ENCODE results near the gene RGS5.

Gene RGS5

DNA sequence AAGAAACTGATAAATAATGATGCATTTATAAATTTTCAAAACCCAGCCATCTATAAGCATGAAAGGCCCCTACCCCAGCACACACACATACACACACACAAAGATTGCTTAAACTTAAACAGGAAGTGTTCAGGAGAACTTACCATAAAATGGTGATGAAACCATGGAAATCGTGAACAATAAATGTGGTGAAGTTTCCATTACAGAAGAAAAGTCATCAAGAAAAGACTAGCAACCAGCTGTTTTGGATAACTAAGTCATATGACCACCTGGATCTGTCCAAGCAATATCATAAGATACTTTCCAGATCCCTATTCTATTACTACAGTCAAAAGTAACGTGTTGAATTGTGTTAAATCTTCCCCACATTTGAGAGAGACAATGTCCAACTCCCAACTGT, 24.1 kb downstream of the RGS5 start:
- DNase-seq: no peak

DNA sequence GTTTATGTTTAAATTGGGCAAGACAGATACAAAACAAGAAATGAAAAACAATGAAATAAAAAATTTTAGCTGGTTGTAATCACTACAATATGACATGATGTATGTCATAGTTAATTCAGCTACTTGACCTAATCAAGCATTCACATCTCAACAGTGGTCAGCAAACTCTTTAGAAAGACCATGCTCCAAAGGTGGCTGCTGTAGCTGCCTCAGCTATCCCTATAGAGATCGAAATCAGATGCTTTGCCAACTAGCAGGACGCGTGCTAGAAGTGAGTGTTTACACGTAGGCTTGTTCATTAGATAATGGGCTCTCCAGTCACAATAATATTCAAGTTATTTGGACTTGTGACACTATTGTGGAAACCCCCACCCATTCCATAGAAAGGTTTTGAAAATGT, 25.9 kb downstream of the RGS5 start:
- no peak for DNase-seq

DNA sequence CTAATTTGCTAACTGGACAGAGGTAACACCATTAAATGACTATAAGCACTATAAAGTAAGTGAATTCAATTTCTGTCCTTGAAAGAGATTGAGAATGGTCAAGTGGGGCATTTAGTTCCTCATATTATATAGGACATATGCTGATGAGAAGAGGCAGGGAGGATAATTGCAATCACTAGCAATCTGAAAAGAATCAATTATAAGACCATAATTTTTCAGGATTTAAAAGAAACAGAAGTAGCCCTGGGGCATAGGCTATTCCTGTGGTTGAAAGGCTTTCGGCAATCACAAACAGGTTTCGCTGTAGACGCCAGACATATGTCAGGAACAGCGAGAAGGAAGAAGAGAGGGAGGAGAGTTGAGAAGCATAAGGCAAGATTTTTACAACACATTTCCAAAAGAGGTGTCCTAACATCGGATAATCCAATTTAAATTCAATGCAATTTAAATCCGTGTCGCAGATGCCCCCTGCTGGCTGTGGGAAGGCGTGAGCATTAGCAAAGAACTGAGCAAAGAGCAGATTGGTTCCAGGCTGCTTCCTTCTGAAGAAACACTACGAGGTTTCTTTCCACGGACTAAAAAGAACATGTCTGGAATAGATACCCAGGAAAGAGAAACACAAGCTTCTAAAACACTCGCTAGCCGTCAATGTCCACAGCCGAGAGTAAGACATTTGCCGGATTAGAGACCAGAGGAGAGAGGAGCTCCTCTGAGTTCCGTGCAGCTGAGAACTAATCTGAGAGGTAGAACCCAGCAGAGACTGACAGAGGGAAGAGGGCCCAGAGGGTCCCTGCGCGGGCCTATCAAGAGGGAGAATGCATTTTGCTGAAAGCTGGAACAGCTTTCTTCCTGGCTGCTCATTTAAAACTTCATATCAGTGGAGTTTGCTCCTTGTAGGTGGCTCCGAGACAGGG, 27.9 kb downstream of the RGS5 start:
- peak; percentile 42 for DNase-seq

DNA sequence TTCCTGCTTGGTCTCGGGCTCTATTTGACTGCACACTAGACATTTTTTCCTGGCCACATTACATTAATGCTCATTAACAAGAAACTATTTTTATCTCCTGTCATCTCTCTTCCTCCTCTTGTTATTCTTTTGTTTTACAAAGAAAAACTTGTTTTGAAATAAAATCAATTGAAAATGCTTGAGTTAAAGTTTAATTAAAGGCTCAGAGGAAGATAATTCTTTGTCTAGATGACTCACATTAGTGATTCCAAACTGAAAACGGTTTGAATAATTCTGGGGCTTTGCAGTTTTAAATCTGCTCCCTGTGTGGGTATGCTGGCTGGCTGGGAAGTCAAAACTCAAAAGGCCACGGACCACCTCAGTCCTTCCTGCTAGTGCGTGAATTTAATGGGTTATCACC, 29.6 kb downstream of the RGS5 start:
- DNase-seq: no peak

DNA sequence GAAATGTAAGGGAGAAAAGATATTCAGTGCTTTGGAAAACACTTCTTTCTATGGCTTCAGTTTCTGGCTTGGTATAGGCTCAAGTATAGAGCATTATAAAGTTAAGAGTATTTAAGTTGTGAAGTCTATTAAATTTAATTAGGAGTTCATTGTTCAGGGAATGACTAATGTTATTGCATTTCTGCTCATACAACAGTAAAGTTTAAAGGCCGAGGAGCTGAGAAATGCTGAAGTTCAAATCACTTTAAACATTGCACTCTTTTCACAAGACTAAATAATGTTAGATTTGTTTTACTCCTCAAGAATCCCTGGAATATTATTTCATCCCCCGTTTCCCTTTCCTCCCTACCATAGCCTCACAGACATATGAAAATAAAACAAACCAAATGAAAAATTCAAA, 30.1 kb downstream of the RGS5 start:
- no peak for DNase-seq

DNA sequence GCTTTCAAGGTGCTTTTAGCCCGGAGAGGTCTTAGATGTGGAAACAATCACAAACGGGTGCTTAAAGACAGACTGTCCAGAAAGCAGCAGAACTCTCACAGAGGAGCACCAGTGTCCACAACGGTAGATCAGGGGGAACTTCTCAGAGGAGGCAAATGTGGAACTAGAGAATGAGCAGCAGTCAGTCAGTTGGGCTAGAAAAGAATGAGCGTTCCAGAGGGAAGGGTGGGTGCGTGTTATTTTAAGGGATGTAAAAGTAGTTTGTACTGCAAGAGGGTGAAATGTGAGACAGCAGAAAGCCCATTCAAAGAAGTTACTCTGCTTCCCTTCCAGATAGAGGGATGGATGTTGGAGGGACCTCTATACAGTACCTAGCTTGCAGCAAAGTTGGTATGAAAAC, 30.9 kb downstream of the RGS5 start:
- DNase-seq: no peak

DNA sequence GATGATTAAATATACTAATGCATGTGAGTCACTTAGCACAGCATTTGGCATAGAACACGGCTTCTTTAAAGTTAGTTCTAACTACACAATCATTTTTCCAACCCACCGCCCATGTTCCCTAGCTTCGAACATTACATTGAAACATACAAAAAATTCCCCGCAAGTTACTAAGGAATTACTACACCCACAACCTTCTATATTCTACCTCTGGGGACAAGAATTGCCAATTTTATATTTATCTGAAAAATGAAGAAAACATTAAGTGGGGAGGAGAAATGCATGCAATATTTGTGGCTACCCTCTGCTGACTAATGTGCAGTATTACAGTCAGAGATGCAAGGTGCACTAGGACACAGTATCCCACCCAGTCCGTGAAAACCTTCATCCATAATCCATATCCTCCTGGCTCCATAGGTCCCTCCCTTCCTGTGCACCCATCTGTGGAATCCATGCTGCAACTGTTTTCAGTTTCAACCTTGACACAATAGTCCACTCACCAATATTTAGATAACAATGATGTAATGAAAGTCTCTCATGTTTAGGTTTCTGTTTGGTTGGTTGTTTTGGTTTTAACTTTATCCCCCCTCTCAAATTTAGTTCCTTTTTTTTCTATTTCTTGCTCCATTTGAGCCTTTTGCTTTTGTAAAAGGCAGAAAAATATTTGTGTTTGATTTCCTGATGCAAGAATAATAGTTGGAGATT, 31.6 kb downstream of the RGS5 start:
- no peak for DNase-seq

DNA sequence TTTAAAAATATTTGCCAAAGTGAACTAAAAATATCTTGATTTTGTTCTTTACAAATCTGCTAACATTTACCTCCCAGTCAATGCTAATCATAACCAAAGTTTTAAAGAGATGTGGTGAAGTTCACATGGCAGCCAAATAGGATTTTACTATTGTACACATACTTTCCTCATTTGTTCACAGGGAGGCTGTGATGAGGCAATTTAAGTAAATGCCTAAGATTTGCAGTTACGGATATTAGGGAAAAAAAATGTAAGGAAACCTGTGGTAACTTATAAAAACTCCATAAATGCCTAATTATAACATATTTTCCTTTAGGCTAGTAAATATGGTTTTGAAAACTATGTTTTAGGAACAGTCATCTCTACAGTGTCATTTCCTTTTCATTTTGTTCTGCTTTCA, 32.4 kb downstream of the RGS5 start:
- DNase-seq: no peak

DNA sequence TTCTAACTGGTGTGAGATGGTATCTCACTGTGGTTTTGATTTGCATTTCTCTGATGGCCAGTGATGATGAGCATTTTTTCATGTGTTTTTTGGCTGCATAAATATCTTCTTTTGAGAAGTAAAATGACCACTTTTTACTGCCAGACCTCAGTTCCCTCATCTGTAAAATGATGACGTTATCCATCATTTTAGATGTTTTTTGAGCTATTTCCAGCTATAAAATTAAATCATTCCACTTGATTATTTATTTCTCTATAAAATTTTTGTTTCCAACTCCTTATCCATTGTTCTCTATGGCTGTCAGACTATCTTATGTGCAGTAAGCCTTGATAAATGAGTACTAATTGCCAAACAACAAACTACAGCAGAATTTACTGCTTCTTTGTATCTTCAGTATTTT, 33.2 kb downstream of the RGS5 start:
- no peak for DNase-seq

DNA sequence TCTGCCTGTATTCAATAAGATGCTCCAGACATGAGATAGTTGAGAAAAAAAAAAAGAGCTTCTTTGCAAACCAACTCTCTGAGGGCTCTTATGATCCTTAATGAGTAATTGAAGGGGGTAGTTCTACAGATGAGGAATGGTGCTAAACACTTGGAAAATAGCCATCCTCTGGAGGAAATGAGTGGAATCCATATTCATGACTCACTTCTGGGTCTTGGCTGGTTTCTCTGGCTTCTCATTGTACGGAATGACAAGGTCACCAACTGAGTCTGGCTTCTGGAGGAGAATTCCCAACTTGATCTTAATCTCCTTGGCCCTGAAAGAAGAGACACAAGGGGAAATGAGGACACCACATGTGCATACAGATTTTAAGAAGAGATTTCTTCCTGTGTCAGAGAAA, 34.7 kb downstream of the RGS5 start:
- peak; percentile 20 for DNase-seq

DNA sequence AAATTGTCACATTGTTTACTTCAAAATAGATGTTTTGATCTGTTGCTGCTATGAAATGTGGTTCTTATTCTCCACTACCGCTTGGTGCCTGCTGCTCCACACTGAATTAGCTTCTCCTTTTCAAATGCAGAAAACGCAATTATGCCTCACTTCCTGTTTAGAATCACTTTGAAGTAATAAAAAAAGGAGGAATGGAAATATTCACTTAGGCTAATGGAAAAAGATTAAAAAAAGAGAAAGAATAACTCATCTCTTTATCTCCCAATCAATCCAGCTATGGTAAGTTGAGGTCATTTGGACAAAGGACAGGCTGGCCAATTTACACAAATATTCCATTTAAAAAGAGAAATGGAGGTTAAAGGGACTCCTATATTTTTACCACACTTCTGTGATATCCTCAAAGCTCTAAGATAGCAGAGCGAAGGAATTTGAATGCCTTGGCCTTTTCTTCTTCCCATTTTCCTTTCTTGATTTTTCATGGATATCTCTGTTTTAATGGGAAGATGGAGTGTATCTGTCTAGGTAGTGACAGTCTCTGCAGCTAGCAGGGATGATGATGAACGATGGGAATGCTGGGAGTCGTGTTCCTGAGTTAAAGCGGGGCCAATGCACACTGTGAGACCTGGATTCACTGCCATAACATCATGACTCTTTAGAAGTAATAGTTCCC, 35.7 kb downstream of the RGS5 start:
- no peak for DNase-seq

DNA sequence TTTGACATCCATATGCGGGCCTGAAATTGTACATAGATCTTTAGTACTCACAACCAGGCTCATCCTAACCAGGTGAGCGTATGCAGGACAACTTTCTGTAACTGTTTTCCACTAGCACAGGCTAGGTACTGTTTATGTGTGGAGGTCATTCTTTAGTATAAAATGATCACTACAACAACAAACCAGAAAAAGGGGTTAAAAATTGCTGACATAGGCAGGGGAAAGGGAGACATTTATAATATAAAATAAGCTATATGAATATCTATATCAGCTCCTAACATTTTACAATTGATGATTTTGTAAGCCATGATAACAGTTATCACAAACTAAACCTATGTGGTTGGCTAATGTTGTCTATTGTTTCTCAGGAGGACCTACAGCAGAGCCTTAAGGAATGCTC, 37.6 kb downstream of the RGS5 start:
- no peak for DNase-seq

DNA sequence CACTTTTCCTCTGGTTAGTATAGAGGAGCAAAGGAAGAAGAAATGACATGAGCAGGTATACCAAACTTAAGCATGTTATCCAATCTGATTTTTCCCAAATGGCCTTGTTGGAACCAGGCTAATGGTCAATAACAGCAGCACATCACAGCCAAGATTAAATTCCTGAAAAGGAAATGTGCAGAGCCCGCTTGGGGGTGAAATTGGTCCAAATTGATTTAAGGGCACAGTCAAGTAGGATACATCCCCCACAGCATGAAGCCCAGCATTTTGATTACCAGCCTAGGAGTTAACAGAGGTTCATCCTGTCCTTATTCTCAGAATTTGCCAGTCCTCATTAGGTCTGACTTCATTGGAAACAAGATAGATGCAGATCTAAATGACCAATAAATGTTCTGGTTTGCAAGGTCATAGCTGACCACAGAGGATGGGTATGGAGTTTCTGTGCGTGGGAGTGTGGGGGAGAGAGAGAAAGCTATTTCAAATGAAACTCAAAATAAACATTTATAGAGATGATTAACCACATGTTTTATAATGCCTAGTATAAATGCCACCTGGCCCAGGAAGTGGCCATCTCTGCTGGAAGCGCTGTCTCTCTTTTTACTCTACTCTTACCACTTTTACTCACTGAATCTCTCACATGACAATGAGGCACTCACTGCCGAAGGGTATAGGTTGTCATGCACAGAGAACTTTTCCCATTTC, 38.7 kb downstream of the RGS5 start:
- no peak for DNase-seq

DNA sequence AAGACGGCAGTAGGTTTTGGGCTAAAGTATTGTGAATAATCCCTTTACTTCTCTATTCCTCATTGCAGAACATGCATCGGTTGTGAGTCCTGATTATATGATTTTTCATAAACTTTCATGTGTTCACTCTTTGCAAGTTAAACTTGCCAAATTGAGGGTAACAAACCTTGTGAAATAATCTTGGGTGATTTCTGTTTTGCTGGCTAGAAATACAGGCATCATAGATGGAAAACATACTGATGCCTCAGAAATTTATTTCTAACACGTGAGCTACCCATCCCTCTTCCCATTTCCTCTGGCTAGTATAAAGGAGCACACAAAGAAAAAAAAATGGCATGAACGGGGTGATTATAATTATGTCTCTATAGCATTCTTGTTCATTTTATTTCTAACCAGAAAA, 39.6 kb downstream of the RGS5 start:
- no peak for DNase-seq

DNA sequence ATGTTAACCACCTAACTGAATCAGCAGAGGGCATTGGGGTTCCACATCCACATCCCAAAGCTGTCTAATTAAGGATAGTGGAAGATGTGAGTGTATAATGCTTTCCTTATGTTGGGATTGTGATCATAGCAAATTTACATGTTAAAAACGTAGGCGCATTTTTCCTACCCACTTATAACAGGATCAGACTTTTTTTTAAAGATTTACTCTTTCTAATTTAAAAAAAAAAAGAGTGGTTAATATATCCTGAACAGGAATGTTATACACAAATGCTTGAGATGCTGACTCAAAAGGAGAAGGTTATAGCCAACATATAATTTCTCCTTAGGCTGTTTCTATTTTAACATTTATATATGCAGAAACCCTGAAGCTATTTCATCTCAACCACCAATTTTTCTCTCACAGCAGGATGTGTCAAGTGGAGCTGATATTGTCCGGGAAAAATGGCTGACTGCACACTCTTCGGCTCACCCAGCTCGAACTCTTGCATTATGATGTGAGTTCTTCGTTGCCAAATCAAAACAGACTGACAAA, 40.3 kb downstream of the RGS5 start:
- no peak for DNase-seq

DNA sequence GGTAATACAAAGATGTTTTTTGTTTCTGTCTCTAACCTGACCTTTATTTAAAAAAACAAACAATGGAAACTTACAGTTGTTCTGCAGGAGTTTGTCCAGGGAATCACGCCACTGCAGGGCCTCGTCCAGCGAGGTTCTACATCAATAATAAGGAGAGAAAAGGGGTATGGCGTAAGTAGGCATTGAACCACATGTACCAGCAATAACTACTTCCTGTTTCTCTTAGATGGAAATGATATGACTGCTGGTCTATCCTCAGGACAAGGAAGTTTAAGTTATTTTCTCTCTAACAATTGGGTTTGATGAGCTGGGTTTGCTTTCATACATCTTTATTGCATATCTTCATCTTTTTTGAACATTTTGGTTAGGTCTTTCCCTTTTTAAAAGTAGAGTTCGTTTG, 40.9 kb downstream of the RGS5 start:
- DNase-seq: no peak

DNA sequence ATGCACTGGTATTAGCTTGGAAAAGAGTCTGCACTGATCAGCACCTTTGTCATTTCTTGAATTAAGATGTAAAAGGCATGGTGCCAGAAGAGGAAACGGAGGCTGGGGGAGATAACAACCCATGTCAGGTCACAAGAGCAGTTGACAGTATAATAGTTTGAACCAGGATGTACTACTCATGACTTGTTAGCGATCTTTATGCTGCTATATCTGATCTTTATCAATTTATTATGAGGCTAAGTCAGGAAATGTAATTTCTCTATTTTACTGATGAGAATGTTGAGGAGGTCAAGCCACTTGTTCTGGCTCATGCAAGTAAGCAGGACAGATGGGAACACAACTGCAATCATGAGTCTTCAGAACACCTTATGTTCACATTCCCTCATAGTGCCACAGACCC, 41.4 kb downstream of the RGS5 start:
- no peak for DNase-seq

DNA sequence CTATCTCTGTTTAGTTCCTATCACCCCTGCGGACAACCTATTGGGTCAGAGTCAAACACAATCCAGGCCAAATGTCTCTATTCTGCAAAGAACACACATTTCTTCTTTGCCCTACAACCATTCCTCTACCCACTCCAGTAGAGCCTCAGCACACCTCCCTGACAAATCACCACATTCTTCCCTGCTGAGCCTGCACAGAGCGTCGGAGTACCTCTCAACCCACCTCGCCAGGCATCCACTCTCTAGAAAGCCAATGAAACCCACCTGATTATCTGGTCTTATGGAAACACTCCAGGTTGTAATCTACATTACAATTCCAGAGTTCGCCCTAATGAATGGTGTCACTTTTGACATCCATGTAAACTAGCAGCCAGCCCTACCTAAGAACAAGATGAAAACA, 47.1 kb downstream of the RGS5 start:
- no peak for DNase-seq

DNA sequence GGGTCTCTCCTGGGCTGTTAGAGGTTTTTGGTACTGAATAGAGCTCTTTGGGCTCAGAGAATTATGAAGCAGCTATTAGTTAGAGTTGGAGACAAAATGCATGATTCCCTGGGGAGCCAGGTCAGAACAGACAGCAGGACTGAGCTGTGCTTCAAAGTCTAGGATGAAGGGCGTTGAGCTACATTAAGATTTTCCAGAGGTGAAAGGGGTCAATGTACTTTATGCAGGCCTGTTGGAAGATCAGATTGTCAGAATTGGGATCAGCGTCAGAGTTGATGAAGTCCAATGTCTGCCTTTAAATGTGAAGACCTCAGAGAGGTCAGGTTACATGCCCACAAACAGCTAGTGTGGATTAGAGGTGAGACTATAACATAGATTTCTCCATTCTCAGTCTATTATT, 53.8 kb downstream of the RGS5 start:
- no peak for DNase-seq

DNA sequence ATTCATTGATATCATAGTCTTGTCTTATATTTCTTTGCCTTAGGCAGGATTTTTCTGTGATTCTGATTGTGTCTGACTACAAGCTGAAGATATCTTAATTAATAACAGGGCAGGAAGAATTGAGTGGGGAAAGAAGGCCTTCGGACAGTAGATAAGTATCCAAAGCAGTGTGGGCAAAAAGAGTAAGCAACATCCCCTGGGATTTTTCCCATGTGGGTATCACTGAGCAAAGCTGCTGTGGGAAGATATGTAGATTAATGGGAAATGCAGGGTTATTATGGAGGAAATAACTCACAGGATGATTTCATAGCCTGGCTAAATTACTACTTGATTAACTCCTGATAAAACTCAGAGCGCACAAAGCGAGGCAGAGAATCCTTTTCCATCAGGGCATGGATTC, 55.7 kb downstream of the RGS5 start:
- DNase-seq: no peak

DNA sequence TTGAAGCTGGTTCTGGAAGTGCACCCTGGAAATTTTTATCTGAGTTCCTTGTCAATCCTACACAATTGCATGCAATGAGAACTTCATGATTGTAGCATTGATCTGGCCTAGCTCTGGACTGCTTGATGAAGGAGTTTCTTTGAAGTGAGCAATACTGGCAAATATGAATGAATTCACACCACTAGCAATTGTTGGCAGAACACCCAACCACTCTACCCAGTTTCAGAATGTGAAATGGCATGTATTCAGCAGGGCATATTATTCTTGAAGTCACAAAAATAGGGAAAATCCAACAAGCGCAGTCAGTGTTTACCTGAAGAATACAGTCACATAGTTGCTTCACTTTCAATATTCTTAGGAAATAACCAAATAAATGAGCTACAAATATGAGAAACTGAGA, 57.3 kb downstream of the RGS5 start:
- DNase-seq: no peak

DNA sequence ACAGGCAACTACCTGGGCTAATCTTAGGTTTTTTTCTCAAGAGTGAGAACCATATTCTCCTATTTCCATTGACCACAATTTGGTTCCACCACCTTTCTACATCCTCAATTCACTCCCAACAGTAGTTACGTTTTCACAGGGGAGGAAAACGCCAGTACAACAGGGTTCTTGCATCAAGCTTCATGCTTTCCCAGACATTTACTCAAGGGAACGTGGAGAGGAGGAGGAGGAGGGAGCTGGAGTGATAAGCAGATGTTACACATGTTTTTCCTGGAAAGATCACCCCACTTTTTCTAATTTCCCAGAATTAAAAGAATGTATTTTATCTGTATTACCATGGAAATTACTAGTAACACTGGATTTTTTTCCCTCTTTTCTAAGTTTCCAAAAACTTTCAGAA, 58.3 kb downstream of the RGS5 start:
- no peak for DNase-seq

DNA sequence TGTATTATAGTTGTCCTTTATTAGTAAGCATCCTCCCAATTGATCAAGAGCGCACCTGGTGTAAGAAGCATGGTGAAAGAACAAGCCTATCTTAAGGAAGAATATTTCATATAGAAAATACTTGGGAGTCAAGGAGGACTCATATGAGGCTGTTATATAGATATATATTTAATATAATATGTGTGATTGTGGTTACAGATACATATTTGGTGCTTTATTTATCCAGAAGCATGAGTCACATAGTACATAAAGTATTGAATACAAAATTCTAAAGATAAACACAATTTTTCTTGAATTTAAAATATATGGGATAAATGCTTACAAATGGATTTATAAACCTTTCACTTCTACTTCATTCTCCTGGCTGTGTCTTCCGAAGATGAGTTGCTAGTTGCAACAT, 60.6 kb downstream of the RGS5 start:
- no peak for DNase-seq
